WI38 (cell line): ENCODE data around the gene RERG.

Experiments used
- H3K4me3 ChIP-seq: 2 replicates; pipeline ENCODE4 v1.5.1; 2011; ENCODE audit warnings: low read depth, mild to moderate bottlenecking, control low read depth, low read length
- CTCF ChIP-seq: IDR thresholded peaks from 2 replicates; pipeline ENCODE4 v1.5.1; 2012; ENCODE audit warnings: low read depth, mild to moderate bottlenecking, control low read depth, low read length

The RERG gene

GRCh38 chr12:15172060-15172822 is 49.0 kb downstream of the RERG start:
- H3K4me3 ChIP-seq, result no peak overlapping the region
- no peak for TF ChIP-seq CTCF

GRCh38 chr12:15171012-15171655 is 50.1 kb downstream of the RERG start:
- TF ChIP-seq CTCF, result no peak
- H3K4me3 ChIP-seq, result no peak overlapping the region

- no peak overlapping the region for H3K4me3 ChIP-seq
- no peak for TF ChIP-seq CTCF
Observed at GRCh38 chr12:15168026-15168678, 53.1 kb downstream of the RERG start.

DNA sequence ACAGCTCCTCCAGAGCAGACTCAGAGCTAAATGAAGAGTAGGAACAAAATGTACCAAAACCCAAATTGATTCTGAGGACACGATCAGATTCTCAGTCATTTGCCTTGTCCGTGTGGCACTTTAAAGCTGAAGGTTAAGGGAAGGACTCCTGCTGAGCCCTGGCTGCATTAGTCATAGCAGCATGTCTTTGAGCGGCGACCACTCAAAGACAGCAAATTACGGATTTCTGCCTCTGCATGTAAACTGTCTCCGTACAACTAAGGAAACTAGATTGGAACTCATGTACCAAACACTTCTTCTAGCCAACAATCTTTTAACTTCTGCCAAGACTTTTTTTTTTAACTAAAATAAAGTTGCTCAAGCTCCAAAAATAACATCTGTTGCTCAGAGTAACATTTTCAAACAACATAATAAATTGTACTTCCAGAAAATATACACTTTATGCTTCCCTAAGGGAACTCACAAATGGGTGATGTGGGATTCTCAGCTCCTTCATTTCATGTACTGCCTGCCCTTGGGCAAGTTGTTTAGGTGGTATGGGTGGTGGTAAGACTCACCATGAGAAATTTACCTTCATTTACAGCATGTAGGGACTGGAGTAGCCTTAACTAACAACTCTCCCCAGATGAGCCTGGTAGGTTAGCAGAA is 56.1 kb downstream of the RERG start:
- H3K4me3 ChIP-seq, result no peak overlapping the region
- TF ChIP-seq CTCF, result no peak

GRCh38 chr12:15163030-15163976 is 57.9 kb downstream of the RERG start:
- no peak for TF ChIP-seq CTCF
- no peak overlapping the region for H3K4me3 ChIP-seq

GRCh38 chr12:15158083-15158482 is 63.1 kb downstream of the RERG start:
- no peak overlapping the region for H3K4me3 ChIP-seq
- TF ChIP-seq CTCF, result no peak
